Measurements from ENCODE around the gene ELP2. TPM values are rescaled to one million over a fixed set of nuclear protein-coding genes. Genes with fewer than 3 reads are reported as not detected.

The ELP2 gene
- total RNA-seq, 1 donor = 125 TPM

DNA sequence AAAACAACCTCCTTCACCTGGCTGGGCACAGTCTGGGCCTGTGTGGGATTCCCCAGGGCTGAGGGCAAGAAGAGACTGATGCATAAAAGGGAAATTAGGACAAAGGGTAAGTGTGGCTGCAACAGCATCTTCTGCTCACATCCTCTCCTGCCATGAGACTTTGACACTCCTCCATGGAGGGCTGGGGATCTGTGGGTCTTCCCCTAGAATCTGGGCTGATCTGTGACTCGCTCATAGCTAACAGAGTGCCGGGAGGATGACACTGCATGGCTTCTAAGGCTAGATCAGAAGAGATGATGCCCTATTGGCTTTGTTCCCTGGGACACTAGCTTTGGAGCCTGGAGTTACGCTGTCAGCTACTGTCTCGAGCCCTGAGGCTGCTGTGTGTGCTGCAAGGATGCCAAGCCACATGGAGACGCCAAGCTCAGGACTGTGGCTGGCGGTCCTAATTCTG, 81.9 kb downstream of the ELP2 start:
- peak overlapping the region; percentile 3 for H3K27ac ChIP-seq (ENCODE audit: low read depth, low read length)
- no peak overlapping the region for H3K4me3 ChIP-seq (ENCODE audit: insufficient read depth, low read length)
- H2AFZ ChIP-seq (ENCODE audit: low read length) = peak overlapping the region; percentile 26
- no peaks in the 10 kb centered on the region for H3K9me3 ChIP-seq (ENCODE audit: low read depth, low read length)
- no peaks in the 10 kb centered on the region for H3K27me3 ChIP-seq (ENCODE audit: insufficient read depth, low read length)
- peaks cover 22% of the 10 kb centered on the region for H3K4me1 ChIP-seq (ENCODE audit: insufficient read depth, low read length)
- peak overlapping the region; percentile 36 for H3K4me2 ChIP-seq (ENCODE audit: insufficient read depth, low read length)
- H3K79me2 ChIP-seq (ENCODE audit: insufficient read depth, low read length) = no peaks in the 10 kb centered on the region
- H4K20me1 ChIP-seq (ENCODE audit: insufficient read depth, low read length) = no peaks in the 10 kb centered on the region
- peak; percentile 81 for DNase-seq (ENCODE audit: insufficient read length, low spot score, missing footprints)
- TF ChIP-seq, protein P1, sequence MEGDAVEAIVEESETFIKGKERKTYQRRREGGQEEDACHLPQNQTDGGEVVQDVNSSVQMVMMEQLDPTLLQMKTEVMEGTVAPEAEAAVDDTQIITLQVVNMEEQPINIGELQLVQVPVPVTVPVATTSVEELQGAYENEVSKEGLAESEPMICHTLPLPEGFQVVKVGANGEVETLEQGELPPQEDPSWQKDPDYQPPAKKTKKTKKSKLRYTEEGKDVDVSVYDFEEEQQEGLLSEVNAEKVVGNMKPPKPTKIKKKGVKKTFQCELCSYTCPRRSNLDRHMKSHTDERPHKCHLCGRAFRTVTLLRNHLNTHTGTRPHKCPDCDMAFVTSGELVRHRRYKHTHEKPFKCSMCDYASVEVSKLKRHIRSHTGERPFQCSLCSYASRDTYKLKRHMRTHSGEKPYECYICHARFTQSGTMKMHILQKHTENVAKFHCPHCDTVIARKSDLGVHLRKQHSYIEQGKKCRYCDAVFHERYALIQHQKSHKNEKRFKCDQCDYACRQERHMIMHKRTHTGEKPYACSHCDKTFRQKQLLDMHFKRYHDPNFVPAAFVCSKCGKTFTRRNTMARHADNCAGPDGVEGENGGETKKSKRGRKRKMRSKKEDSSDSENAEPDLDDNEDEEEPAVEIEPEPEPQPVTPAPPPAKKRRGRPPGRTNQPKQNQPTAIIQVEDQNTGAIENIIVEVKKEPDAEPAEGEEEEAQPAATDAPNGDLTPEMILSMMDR (IDR thresholded peaks at IDR 0.05; ENCODE audit: extremely low read depth, low read depth, low read length) = no peak
- H3K36me3 ChIP-seq (ENCODE audit: insufficient read depth, low read length) = no peaks in the 10 kb centered on the region

DNA sequence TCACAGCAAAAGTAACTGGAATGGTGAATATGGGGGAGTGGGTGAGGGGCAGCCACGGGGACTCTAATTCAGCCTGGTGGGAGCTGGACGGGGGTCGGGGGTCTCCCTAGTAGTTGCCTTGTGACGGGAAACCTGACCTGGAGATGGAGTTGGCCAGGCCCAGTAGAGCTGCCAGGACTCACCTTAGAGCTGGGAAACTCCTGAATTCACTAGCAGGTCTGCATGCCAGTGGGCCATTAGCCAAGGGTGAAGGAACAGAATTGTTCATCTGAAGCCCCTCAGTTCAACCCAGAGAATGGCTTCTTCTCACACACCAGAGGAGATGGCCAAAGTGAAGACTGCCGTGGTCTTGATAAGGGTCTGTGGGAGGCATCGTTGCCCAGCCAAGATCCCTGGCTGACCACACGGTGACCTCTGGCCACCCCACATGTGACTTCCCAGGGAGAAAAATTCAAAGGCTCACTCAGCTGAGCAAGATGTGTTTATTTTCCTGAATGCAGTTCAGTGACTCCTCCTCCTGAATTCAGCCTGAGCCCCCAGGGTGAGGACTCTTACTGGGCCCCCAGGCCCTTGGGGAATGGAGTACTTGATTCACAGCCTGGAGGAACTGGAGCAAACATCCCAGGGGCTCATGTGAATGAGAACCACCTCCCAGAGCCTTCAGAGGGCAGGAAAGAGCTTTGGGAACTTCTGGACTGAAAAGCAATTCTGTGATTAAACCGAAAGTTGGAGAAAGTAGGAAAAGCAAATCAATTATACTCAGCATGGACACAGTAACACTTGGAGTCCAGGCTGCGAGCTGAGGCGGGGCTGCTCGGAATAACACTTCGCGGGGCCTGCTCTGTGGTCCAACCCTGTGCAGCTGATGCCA, 82.8 kb downstream of the ELP2 start:
- Histone ChIP-seq H3K27ac (ENCODE audit: low read depth, low read length) (peak overlapping the region; percentile 42), H3K4me3 (ENCODE audit: insufficient read depth, low read length) (no peak overlapping the region), H3K79me2 (ENCODE audit: insufficient read depth, low read length) (no peaks in the 10 kb centered on the region), H3K36me3 (ENCODE audit: insufficient read depth, low read length) (no peaks in the 10 kb centered on the region), H3K9me3 (ENCODE audit: low read depth, low read length) (no peaks in the 10 kb centered on the region), H3K4me1 (ENCODE audit: insufficient read depth, low read length) (peaks cover 22% of the 10 kb centered on the region), H2AFZ (ENCODE audit: low read length) (peak overlapping the region; percentile 31), H4K20me1 (ENCODE audit: insufficient read depth, low read length) (no peaks in the 10 kb centered on the region), H3K4me2 (ENCODE audit: insufficient read depth, low read length) (no peak overlapping the region), H3K27me3 (ENCODE audit: insufficient read depth, low read length) (no peaks in the 10 kb centered on the region)
- TF ChIP-seq, protein P1 (IDR thresholded peaks at IDR 0.05; ENCODE audit: extremely low read depth, low read depth, low read length) = peak; percentile 36
- DNase-seq (ENCODE audit: insufficient read length, low spot score, missing footprints) = peak; percentile 57

DNA sequence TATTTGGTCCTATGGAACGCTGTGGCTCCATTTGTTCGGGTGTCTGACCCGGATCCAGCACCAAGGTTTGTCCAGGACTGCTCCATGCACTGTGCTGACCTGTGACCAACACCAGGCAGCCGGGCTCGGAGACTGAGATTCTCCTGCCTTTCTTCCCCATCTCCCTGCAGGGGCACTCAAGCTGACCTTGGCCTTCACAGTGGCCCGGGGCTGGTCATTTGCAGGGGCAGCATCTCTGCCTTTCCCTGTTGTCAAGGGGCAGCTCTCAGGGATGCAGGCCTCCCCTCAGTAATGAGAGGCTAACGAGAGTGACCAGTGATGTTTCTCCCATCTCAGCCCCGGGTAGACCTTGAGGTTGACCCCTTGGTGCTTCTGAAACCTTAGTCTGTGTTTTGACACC, 85.1 kb downstream of the ELP2 start:
- Histone ChIP-seq H3K27ac (ENCODE audit: low read depth, low read length) (no peak overlapping the region), H3K79me2 (ENCODE audit: insufficient read depth, low read length) (no peaks in the 10 kb centered on the region), H4K20me1 (ENCODE audit: insufficient read depth, low read length) (no peaks in the 10 kb centered on the region), H3K4me1 (ENCODE audit: insufficient read depth, low read length) (peaks cover 22% of the 10 kb centered on the region), H3K36me3 (ENCODE audit: insufficient read depth, low read length) (no peaks in the 10 kb centered on the region), H3K9me3 (ENCODE audit: low read depth, low read length) (no peaks in the 10 kb centered on the region), H3K4me2 (ENCODE audit: insufficient read depth, low read length) (no peak overlapping the region), H3K4me3 (ENCODE audit: insufficient read depth, low read length) (no peak overlapping the region), H2AFZ (ENCODE audit: low read length) (no peak overlapping the region), H3K27me3 (ENCODE audit: insufficient read depth, low read length) (no peaks in the 10 kb centered on the region)
- no peak for DNase-seq (ENCODE audit: insufficient read length, low spot score, missing footprints)
- TF ChIP-seq, protein P1 (IDR thresholded peaks at IDR 0.05; ENCODE audit: extremely low read depth, low read depth, low read length) = no peak

DNA sequence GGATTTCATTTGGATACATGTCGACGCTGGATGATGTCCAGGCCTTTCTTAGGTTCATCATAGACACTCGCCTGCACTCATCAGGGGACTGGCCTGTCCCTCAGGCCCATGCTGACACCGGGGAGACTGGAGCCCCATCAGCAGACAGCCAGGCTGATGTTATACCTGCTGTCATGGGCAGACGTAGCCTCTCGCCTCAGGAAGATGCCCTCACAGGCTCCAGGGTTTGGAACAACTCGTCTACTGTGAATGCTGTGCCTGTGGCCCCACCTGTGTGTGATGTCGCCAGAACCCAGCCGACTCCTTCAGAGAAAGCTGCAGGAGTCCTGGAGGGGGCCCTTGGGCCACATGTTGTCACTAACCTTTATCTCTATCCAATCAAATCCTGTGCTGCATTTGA, 85.9 kb downstream of the ELP2 start:
- H3K9me3 ChIP-seq (ENCODE audit: low read depth, low read length) = no peaks in the 10 kb centered on the region
- no peak for DNase-seq (ENCODE audit: insufficient read length, low spot score, missing footprints)
- no peaks in the 10 kb centered on the region for H3K27me3 ChIP-seq (ENCODE audit: insufficient read depth, low read length)
- H3K36me3 ChIP-seq (ENCODE audit: insufficient read depth, low read length) = no peaks in the 10 kb centered on the region
- H2AFZ ChIP-seq (ENCODE audit: low read length) = no peak overlapping the region
- TF ChIP-seq, protein P1 (IDR thresholded peaks at IDR 0.05; ENCODE audit: extremely low read depth, low read depth, low read length) = no peak
- H3K4me2 ChIP-seq (ENCODE audit: insufficient read depth, low read length) = no peak overlapping the region
- H3K4me1 ChIP-seq (ENCODE audit: insufficient read depth, low read length) = peaks cover 22% of the 10 kb centered on the region
- H3K4me3 ChIP-seq (ENCODE audit: insufficient read depth, low read length) = no peak overlapping the region
- H3K79me2 ChIP-seq (ENCODE audit: insufficient read depth, low read length) = no peaks in the 10 kb centered on the region
- H4K20me1 ChIP-seq (ENCODE audit: insufficient read depth, low read length) = no peaks in the 10 kb centered on the region
- no peak overlapping the region for H3K27ac ChIP-seq (ENCODE audit: low read depth, low read length)

All from osteoblast (primary cell).